Vagina (tissue), 2 donors: Measurements from ENCODE around the gene ZNF785. TPM values are rescaled to one million over a fixed set of nuclear protein-coding genes. Genes with fewer than 3 reads are reported as not detected.

Source experiments
- DNase-seq, 2 donors: peaks; one replicate each; pipeline ENCODE4 v3.0.0-alpha.2; 2017; ENCODE audit errors: extremely low spot score in 2 of 2
- H3K27ac ChIP-seq: fragments of 200-600 bp; sonication (generic); one replicate; pipeline ENCODE4 v1.5.1; 2019
- H3K27me3 ChIP-seq: fragments of 200-600 bp; sonication (generic); one replicate; pipeline ENCODE4 v1.5.1; 2019
- H3K36me3 ChIP-seq, 2 donors: fragments of 200-600 bp; sonication (generic); one replicate each; pipeline ENCODE4 v1.5.1; 2017 to 2019
- H3K4me1 ChIP-seq: fragments of 200-600 bp; sonication (generic); one replicate; pipeline ENCODE4 v1.5.1; 2019
- H3K4me3 ChIP-seq, 2 donors: fragments of 200-600 bp; sonication (generic); 1 replicate in 1 of 2; 2 replicates in 1 of 2; pipeline ENCODE4 v1.5.1; 2016 to 2019
- H3K9me3 ChIP-seq: fragments of 200-600 bp; sonication (generic); one replicate; pipeline ENCODE4 v1.5.1; 2019
- CTCF ChIP-seq, 3 experiments: fragments of 450-650 bp in 2 of 3; fragments of 200-600 bp in 1 of 3; sonication (generic) in 1 of 3; IDR thresholded peaks; one replicate each; pipeline ENCODE4 v1.5.1; 2017 to 2019; ENCODE audit warnings: antibody characterized with exemption in 3 of 3, mild to moderate bottlenecking in 2 of 3, moderate library complexity in 2 of 3
- POLR2A ChIP-seq, 2 donors: fragments of 450-650 bp; IDR thresholded peaks; one replicate each; pipeline ENCODE4 v1.6.1; 2017; ENCODE audit warnings: antibody characterized with exemption in 2 of 2, mild to moderate bottlenecking in 2 of 2, moderate library complexity in 2 of 2
- POLR2AphosphoS5 ChIP-seq, 2 donors: sonication (generic); formaldehyde crosslinking; IDR thresholded peaks; one replicate each; pipeline ENCODE4 v1.9.0; 2017; ENCODE audit warnings: antibody characterized with exemption in 2 of 2, mild to moderate bottlenecking in 2 of 2, low read depth in 1 of 2; ENCODE audit not compliant: insufficient read depth in 1 of 2
- intact Hi-C: fragments of 100-400 bp; cut with DNase I; formaldehyde crosslinking; loops from one replicate; pipeline ENCODE4 v1.15.1; 2023
- small RNA-seq: library from RNA; depleted of rRNA; stranded (forward); fragments of <200 nt; gene quantifications from one replicate; pipeline ENCODE3, GENCODE V24; 2016
- total RNA-seq: library from RNA; depleted of rRNA; stranded (reverse); fragments of >200 nt; gene quantifications from one replicate; pipeline ENCODE4 v1.2.3, GENCODE V29; 2016

ZNF785 gene
- total RNA-seq, 1 donor from 2014 or later = 21.6 TPM

GRCh38 chr16:30534368-30535105 lies 51.0 kb downstream of the ZNF785 start, which contains the start of gene ZNF747:
Gene ZNF747 (minus strand): TSS chr16:30534858. CDS start chr16:30534679, 179 bp downstream.
- Histone ChIP-seq H3K27ac (peak within 1 kb of the TSS; percentile 92), H3K4me3 (peak within 1 kb of the TSS; percentile 90 to 92), H3K27me3 (no peaks in the 10 kb centered on the region), H3K36me3 (peaks cover 0 to 10% of the 10 kb centered on the region in 2 donors), H3K4me1 (peaks cover 38% of the 10 kb centered on the region), H3K9me3 (no peaks in the 10 kb centered on the region)
- DNase-seq = peak in 1 of 2 donors; percentile 94
- peak in 1 of 2 donors; percentile 45 for TF ChIP-seq POLR2A (IDR thresholded peaks at IDR 0.05)
- peak; percentile 90 to 96 for TF ChIP-seq POLR2AphosphoS5 (IDR thresholded peaks at IDR 0.05; ENCODE audit: insufficient read depth in 1 of 2, low read depth in 1 of 2)
- TF ChIP-seq CTCF (IDR thresholded peaks at IDR 0.05) = peak in 1 of 3 experiments; percentile 21
- intact Hi-C loops = loop anchor here (2.0 to 10.0 kb wide), 4 partner anchors 24 to 457 kb away; partner anchors contain the start of genes PPP4C, SEPHS2, ZNF764 and ZNF785

- no peak for DNase-seq
- Histone ChIP-seq H3K36me3 (peaks cover 0 to 10% of the 10 kb centered on the region in 2 donors), H3K4me1 (peaks cover 38% of the 10 kb centered on the region), H3K27me3 (no peaks in the 10 kb centered on the region), H3K4me3 (peak overlapping the region; percentile 90 to 92), H3K9me3 (no peaks in the 10 kb centered on the region), H3K27ac (peak overlapping the region; percentile 92)
- intact Hi-C loops = loop anchor here (2.0 to 10.0 kb wide), 3 partner anchors 25 to 89 kb away; partner anchors contain the start of genes SEPHS2, ZNF764 and ZNF785
- no peak for TF ChIP-seq POLR2AphosphoS5 (IDR thresholded peaks at IDR 0.05; ENCODE audit: insufficient read depth in 1 of 2, low read depth in 1 of 2)
- no peak for TF ChIP-seq CTCF (IDR thresholded peaks at IDR 0.05)
- no peak for TF ChIP-seq POLR2A (IDR thresholded peaks at IDR 0.05)
These were observed 51.6 kb downstream of the ZNF785 start for GRCh38 chr16:30533748-30534367.

GRCh38 chr16:30533146-30533522 lies 52.4 kb downstream of the ZNF785 start:
- no peak for TF ChIP-seq CTCF (IDR thresholded peaks at IDR 0.05)
- intact Hi-C loops = loop anchor here (10.0 kb wide), 2 partner anchors 52 to 88 kb away; partner anchors contain the start of genes SEPHS2 and ZNF785
- peaks cover 0 to 10% of the 10 kb centered on the region in 2 donors for H3K36me3 ChIP-seq
- no peak overlapping the region for H3K4me3 ChIP-seq
- H3K4me1 ChIP-seq = peaks cover 44% of the 10 kb centered on the region
- no peaks in the 10 kb centered on the region for H3K9me3 ChIP-seq
- no peak overlapping the region for H3K27ac ChIP-seq
- H3K27me3 ChIP-seq = no peaks in the 10 kb centered on the region
- DNase-seq = no peak

GRCh38 chr16:30532285-30533145 lies 53.0 kb downstream of the ZNF785 start:
- H3K4me3 ChIP-seq = no peak overlapping the region
- H3K36me3 ChIP-seq = peaks cover 0 to 10% of the 10 kb centered on the region in 2 donors
- no peaks in the 10 kb centered on the region for H3K9me3 ChIP-seq
- DNase-seq = no peak
- no peak overlapping the region for H3K27ac ChIP-seq
- intact Hi-C loops = loop anchor here (10.0 kb wide), 2 partner anchors 52 to 88 kb away; partner anchors contain the start of genes SEPHS2 and ZNF785
- H3K4me1 ChIP-seq = peaks cover 51% of the 10 kb centered on the region
- TF ChIP-seq POLR2A (IDR thresholded peaks at IDR 0.05) (no peak), POLR2AphosphoS5 (IDR thresholded peaks at IDR 0.05; ENCODE audit: insufficient read depth in 1 of 2, low read depth in 1 of 2) (no peak), CTCF (IDR thresholded peaks at IDR 0.05) (no peak)
- no peaks in the 10 kb centered on the region for H3K27me3 ChIP-seq

Small RNAs within 50 kb of the gene (small RNA-seq; reads per million reads assigned to genes)
- gene AC093249.1 = not detected
- gene AC093249.4 = not detected

Other genes starting within 250 kb of the ZNF785 start
- gene CD2BP2, start 230.4 kb downstream of the ZNF785 start, total RNA-seq = 29.2 TPM
- gene TBC1D10B, start 215.2 kb downstream of the ZNF785 start, total RNA-seq = 42.2 TPM
- not detected for gene MYL11, start 210.9 kb downstream of the ZNF785 start, total RNA-seq
- 3.7 TPM for gene SEPTIN1, start 203.1 kb downstream of the ZNF785 start, total RNA-seq
- 3.4 TPM for gene ZNF48, start 190.3 kb downstream of the ZNF785 start, total RNA-seq
- gene ZNF771, start 178.1 kb downstream of the ZNF785 start, total RNA-seq = 42.7 TPM
- 14.5 TPM for gene DCTPP1, start 155.7 kb downstream of the ZNF785 start, total RNA-seq
- 28.0 TPM for gene SEPHS2, start 139.8 kb downstream of the ZNF785 start, total RNA-seq
- gene ITGAL, start 113.0 kb downstream of the ZNF785 start, total RNA-seq = 5.4 TPM
- 30.7 TPM for gene ZNF768, start 59.1 kb downstream of the ZNF785 start, total RNA-seq
- gene ZNF747, start 50.8 kb downstream of the ZNF785 start, total RNA-seq = 10.6 TPM
- gene ZNF764, start 27.3 kb downstream of the ZNF785 start, total RNA-seq = 18.4 TPM
- gene ZNF688, start 14.0 kb downstream of the ZNF785 start, total RNA-seq = 20.1 TPM
- 7.6 TPM for gene ZNF689, start 24.7 kb upstream of the ZNF785 start, total RNA-seq
- gene PRR14, start 65.3 kb upstream of the ZNF785 start, total RNA-seq = 60.4 TPM
- gene FBRS, start 72.7 kb upstream of the ZNF785 start, total RNA-seq = 28.7 TPM
- 28.5 TPM for gene SRCAP, start 113.5 kb upstream of the ZNF785 start, total RNA-seq
- 32.9 TPM for gene PHKG2, start 162.7 kb upstream of the ZNF785 start, total RNA-seq
- 1.7 TPM for gene CFAP119, start 176.4 kb upstream of the ZNF785 start, total RNA-seq
- gene RNF40, start 176.6 kb upstream of the ZNF785 start, total RNA-seq = 60.9 TPM
- 11.3 TPM for gene ZNF629, start 201.5 kb upstream of the ZNF785 start, total RNA-seq